NCI-H2107 treated with DMSO at 0.1 percent for 48 hours (cell line): ENCODE data around the gene CUL5.
"Not testable (repeated sequence)": the region's sequence is repeated elsewhere in the genome, so short reads cannot be mapped to it uniquely, and the experiment has no call there.

ENCODE experiments used
- DNase-seq: peaks from one replicate; lab custom pipeline; 2025; ENCODE audit not compliant: unreplicated experiment; lab: John Stamatoyannopoulos, UW

CUL5 gene

GRCh38 chr11:108111126-108111525 is 102.4 kb downstream of the CUL5 start:
- DNase-seq, result no peak

GRCh38 chr11:108112057-108112456 is 103.4 kb downstream of the CUL5 start:
- peak; percentile 61 for DNase-seq

- peak; percentile 78 for DNase-seq
Observed at GRCh38 chr11:108115500-108116140, 106.9 kb downstream of the CUL5 start.

GRCh38 chr11:108117746-108118371 is 109.2 kb downstream of the CUL5 start:
- DNase-seq, result peak; percentile 28

GRCh38 chr11:108120936-108121273 is 112.2 kb downstream of the CUL5 start:
- DNase-seq, result not testable (repeated sequence)

- DNase-seq, result peak; percentile 71
Observed at GRCh38 chr11:108121274-108122155, 112.8 kb downstream of the CUL5 start, which contains the start of gene ACAT1. ACAT1 (plus strand) TSS chr11:108121567; CDS start chr11:108121607, 40 bp downstream.

GRCh38 chr11:108122166-108122628 is 113.5 kb downstream of the CUL5 start:
- DNase-seq, result no peak

- no peak for DNase-seq
Observed at GRCh38 chr11:108125096-108125495, 116.4 kb downstream of the CUL5 start.

GRCh38 chr11:108128772-108129171 is 120.1 kb downstream of the CUL5 start:
- no peak for DNase-seq

- DNase-seq, result no peak
Observed at GRCh38 chr11:108131993-108132392, 123.3 kb downstream of the CUL5 start.

GRCh38 chr11:108132993-108133538 is 124.4 kb downstream of the CUL5 start:
- DNase-seq, result not testable (repeated sequence)

GRCh38 chr11:108135845-108136544 is 127.3 kb downstream of the CUL5 start:
- DNase-seq, result no peak

GRCh38 chr11:108137212-108137611 is 128.5 kb downstream of the CUL5 start:
- DNase-seq, result no peak

GRCh38 chr11:108142304-108142703 is 133.6 kb downstream of the CUL5 start:
- DNase-seq, result no peak

- no peak for DNase-seq
Observed at GRCh38 chr11:108144615-108145014, 135.9 kb downstream of the CUL5 start.

GRCh38 chr11:108147150-108147549 is 138.5 kb downstream of the CUL5 start:
- DNase-seq, result no peak

- no peak for DNase-seq
Observed at GRCh38 chr11:108148556-108148955, 139.9 kb downstream of the CUL5 start.

- no peak for DNase-seq
Observed at GRCh38 chr11:108154591-108154990, 145.9 kb downstream of the CUL5 start.
